ENCODE results near the gene KRTAP5-10. TPM values are rescaled to one million over a fixed set of nuclear protein-coding genes. Genes with fewer than 3 reads are reported as not detected.

Gene KRTAP5-10
- total and polyA plus RNA-seq, 9 of the 15 experiments (the other 6 are each of a cell fraction or from before 2014, with no cell fraction given) = not detected

DNA sequence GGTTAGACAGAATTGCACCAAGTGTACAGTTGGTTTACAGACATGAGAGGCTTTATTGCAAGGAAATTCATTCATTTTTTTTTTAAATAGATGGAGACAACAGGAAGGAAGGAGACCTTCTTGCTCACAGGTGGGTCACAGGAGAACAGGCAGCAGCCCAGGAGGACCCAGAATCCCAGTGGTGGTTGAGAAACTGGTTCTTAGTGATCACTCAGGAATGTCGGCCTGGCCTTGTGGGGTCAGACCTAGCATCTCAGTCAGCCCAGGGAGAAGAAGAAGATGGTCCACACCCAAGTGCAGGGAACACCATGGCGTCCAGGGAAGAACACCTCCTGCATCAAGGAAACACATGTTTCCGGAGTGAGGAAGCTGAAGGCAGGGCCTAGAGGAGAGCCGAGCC, 16.5 kb downstream of the KRTAP5-10 start:
- H3K27me3 ChIP-seq (ENCODE audit: control insufficient read depth in 2 of 2, insufficient read depth in 2 of 2, low read length in 2 of 2) = peaks cover 8 to 40% of the 10 kb centered on the region in 2 experiments
- no peaks in the 10 kb centered on the region for H3K79me2 ChIP-seq (ENCODE audit: control insufficient read depth, insufficient read depth, low read length)
- no peak overlapping the region for H3K27ac ChIP-seq (ENCODE audit: extremely low read depth, low read depth, low read length)
- intact Hi-C loops (cut with micrococcal nuclease) (no loop called here), in situ Hi-C loops (cut with MboI) (loop anchor here (25.0 kb wide), 1 partner anchor 855 kb away; the partner anchor contains the start of gene CLPB)
- no peak overlapping the region for H3K4me3 ChIP-seq
- ATAC-seq (no peak), DNase-seq (ENCODE audit: extremely low read depth in 1 of 4, low spot score in 3 of 4) (no peak), FAIRE-seq (no peak)
- no peak overlapping the region for H3K9ac ChIP-seq (ENCODE audit: insufficient read depth in 1 of 2, low read depth in 2 of 2, low read length in 2 of 2)
- H2AFZ ChIP-seq (ENCODE audit: low read depth, low read length) = no peak overlapping the region
- no peaks in the 10 kb centered on the region for H4K20me1 ChIP-seq (replicated peaks; ENCODE audit: control insufficient read depth, insufficient read depth, low read length)
- H3K4me2 ChIP-seq (ENCODE audit: insufficient read depth, low read length) = no peak overlapping the region
- H3K36me3 ChIP-seq (ENCODE audit: control insufficient read depth, insufficient read depth, low read length) = no peaks in the 10 kb centered on the region
- TF ChIP-seq MCM5 (IDR thresholded peaks at IDR 0.05; ENCODE audit: low read depth) (no peak), STAG1 (CRISPR knock-in tag; IDR thresholded peaks at IDR 0.05; ENCODE audit: borderline replicate concordance) (no peak), ESRRB (CRISPR knock-in tag; IDR thresholded peaks at IDR 0.05; ENCODE audit: borderline replicate concordance) (no peak), MTA3 (IDR thresholded peaks at IDR 0.05; ENCODE audit: borderline replicate concordance) (no peak), ZNF282 (CRISPR knock-in tag; IDR thresholded peaks at IDR 0.05) (no peak), POLR2AphosphoS2 (IDR thresholded peaks at IDR 0.05; ENCODE audit: low read length) (no peak)
- TF ChIP-seq, protein P1, sequence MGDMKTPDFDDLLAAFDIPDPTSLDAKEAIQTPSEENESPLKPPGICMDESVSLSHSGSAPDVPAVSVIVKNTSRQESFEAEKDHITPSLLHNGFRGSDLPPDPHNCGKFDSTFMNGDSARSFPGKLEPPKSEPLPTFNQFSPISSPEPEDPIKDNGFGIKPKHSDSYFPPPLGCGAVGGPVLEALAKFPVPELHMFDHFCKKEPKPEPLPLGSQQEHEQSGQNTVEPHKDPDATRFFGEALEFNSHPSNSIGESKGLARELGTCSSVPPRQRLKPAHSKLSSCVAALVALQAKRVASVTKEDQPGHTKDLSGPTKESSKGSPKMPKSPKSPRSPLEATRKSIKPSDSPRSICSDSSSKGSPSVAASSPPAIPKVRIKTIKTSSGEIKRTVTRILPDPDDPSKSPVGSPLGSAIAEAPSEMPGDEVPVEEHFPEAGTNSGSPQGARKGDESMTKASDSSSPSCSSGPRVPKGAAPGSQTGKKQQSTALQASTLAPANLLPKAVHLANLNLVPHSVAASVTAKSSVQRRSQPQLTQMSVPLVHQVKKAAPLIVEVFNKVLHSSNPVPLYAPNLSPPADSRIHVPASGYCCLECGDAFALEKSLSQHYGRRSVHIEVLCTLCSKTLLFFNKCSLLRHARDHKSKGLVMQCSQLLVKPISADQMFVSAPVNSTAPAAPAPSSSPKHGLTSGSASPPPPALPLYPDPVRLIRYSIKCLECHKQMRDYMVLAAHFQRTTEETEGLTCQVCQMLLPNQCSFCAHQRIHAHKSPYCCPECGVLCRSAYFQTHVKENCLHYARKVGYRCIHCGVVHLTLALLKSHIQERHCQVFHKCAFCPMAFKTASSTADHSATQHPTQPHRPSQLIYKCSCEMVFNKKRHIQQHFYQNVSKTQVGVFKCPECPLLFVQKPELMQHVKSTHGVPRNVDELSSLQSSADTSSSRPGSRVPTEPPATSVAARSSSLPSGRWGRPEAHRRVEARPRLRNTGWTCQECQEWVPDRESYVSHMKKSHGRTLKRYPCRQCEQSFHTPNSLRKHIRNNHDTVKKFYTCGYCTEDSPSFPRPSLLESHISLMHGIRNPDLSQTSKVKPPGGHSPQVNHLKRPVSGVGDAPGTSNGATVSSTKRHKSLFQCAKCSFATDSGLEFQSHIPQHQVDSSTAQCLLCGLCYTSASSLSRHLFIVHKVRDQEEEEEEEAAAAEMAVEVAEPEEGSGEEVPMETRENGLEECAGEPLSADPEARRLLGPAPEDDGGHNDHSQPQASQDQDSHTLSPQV (IDR thresholded peaks at IDR 0.05) = no peak
- no TSS peak for BruUV-seq (replicated peaks)
- no peaks in the 10 kb centered on the region for H3K9me3 ChIP-seq (replicated peaks; ENCODE audit: control insufficient read depth, insufficient read depth, low read depth, low read length)
- CTCF ChIA-PET (ENCODE audit: low intra/inter-chr PET ratio) = no interaction called here
- WGBS (ENCODE audit: insufficient coverage, low coverage, missing lambda C conversion rate) = 0% methylated on average over 4 of the region's 4 CpGs
- H3K9me1 ChIP-seq (ENCODE audit: control insufficient read depth, insufficient read depth, low read length) = no peaks in the 10 kb centered on the region
- POLR2A ChIA-PET = interaction anchor here (0.7 kb wide), 1 partner anchor 148 kb away, joined by 3 read pairs; no protein-coding TSS in a partner anchor
- no peaks in the 10 kb centered on the region for H3K4me1 ChIP-seq (replicated peaks in 1 of 2; ENCODE audit: control insufficient read depth in 2 of 2, insufficient read depth in 2 of 2, low read length in 2 of 2)
